ENCODE data around the gene ALDH1A2. TPM values are rescaled to one million over a fixed set of nuclear protein-coding genes. Genes with fewer than 3 reads are reported as not detected.
A peak's percentile ranks its signal among the peaks of the same experiment; 100 is the strongest.

ALDH1A2 gene
- polyA plus RNA-seq, 1 of the 3 experiments (the other 2 are of a cell fraction) = not detected

GRCh38 chr15:57949374-57949943, 116.1 kb downstream of the ALDH1A2 start:
- Histone ChIP-seq H4K20me1 (ENCODE audit: insufficient read depth) (no peaks in the 10 kb centered on the region), H2AFZ (ENCODE audit: low read depth) (no peak overlapping the region), H3K9ac (no peak overlapping the region), H3K36me3 (replicated peaks in 1 of 2; ENCODE audit: control insufficient read depth in 1 of 2, insufficient read depth in 2 of 2, low read length in 1 of 2) (no peaks in the 10 kb centered on the region), H3K79me2 (ENCODE audit: insufficient read depth) (no peaks in the 10 kb centered on the region), H3K9me2 (no peaks in the 10 kb centered on the region), H3K27ac (ENCODE audit: low read depth in 2 of 2, low read length in 1 of 2) (peak overlapping the region in 1 of 2 experiments; percentile 39; a peak in 1 of 4 replicates), H3K9me3 (no peaks in the 10 kb centered on the region), H3K27me3 (ENCODE audit: insufficient read depth) (0 out of 2 replicates have a peak, but pooled peaks cover 8% of the 10 kb centered on the region), H3F3A (replicated peaks; ENCODE audit: insufficient read depth) (no peaks in the 10 kb centered on the region), H3K4me2 (no peak overlapping the region), H3K4me1 (ENCODE audit: control insufficient read depth in 1 of 2, insufficient read depth in 2 of 2, low read depth in 1 of 2, low read length in 1 of 2) (peaks cover 0 to 21% of the 10 kb centered on the region in 2 experiments; a peak in 2 of 4 replicates), H3K4me3 (ENCODE audit: low read depth in 2 of 2, low read length in 1 of 2) (no peak overlapping the region)
- POLR2A ChIA-PET = interaction anchor here (1.1 kb wide), 1 partner anchor 395 kb away, joined by 3 read pairs; no protein-coding TSS in a partner anchor
- DNase-seq = no peak
- CTCF ChIA-PET = interaction anchor here (1.2 kb wide), 2 partner anchors 8 to 65 kb away, joined by 3 read pairs; no protein-coding TSS in a partner anchor
- WGBS (ENCODE audit: low lambda C conversion rate) = 48% methylated on average over 2 of the region's 3 CpGs
- TF ChIP-seq NRF1 (IDR thresholded peaks at IDR 0.05; ENCODE audit: low read depth, low read length) = no peak
- TF ChIP-seq RFX5 (IDR thresholded peaks at IDR 0.05; ENCODE audit: low read length) = no peak
- TF ChIP-seq FOSL2 (IDR thresholded peaks at IDR 0.05; ENCODE audit: borderline replicate concordance, low read depth) = no peak
- TF ChIP-seq EZH2phosphoT487 (IDR thresholded peaks at IDR 0.05; ENCODE audit: borderline replicate concordance, low read depth) = no peak
- no peak for TF ChIP-seq MAX (IDR thresholded peaks at IDR 0.05; ENCODE audit: low read depth)
- TF ChIP-seq, protein P1, sequence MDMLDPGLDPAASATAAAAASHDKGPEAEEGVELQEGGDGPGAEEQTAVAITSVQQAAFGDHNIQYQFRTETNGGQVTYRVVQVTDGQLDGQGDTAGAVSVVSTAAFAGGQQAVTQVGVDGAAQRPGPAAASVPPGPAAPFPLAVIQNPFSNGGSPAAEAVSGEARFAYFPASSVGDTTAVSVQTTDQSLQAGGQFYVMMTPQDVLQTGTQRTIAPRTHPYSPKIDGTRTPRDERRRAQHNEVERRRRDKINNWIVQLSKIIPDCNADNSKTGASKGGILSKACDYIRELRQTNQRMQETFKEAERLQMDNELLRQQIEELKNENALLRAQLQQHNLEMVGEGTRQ (IDR thresholded peaks at IDR 0.05; ENCODE audit: borderline replicate concordance, low read depth, low read length) = no peak
- no peak for TF ChIP-seq JUND (IDR thresholded peaks at IDR 0.05)
- no peak for TF ChIP-seq CTCF (IDR thresholded peaks at IDR 0.05)
- no peak for TF ChIP-seq MEF2A (IDR thresholded peaks at IDR 0.05; ENCODE audit: borderline replicate concordance, low read depth)
- no peak for TF ChIP-seq SMC3 (IDR thresholded peaks at IDR 0.05; ENCODE audit: low read depth, low read length)
- no peak for TF ChIP-seq ELF1 (IDR thresholded peaks at IDR 0.05)
- TF ChIP-seq, protein P2, sequence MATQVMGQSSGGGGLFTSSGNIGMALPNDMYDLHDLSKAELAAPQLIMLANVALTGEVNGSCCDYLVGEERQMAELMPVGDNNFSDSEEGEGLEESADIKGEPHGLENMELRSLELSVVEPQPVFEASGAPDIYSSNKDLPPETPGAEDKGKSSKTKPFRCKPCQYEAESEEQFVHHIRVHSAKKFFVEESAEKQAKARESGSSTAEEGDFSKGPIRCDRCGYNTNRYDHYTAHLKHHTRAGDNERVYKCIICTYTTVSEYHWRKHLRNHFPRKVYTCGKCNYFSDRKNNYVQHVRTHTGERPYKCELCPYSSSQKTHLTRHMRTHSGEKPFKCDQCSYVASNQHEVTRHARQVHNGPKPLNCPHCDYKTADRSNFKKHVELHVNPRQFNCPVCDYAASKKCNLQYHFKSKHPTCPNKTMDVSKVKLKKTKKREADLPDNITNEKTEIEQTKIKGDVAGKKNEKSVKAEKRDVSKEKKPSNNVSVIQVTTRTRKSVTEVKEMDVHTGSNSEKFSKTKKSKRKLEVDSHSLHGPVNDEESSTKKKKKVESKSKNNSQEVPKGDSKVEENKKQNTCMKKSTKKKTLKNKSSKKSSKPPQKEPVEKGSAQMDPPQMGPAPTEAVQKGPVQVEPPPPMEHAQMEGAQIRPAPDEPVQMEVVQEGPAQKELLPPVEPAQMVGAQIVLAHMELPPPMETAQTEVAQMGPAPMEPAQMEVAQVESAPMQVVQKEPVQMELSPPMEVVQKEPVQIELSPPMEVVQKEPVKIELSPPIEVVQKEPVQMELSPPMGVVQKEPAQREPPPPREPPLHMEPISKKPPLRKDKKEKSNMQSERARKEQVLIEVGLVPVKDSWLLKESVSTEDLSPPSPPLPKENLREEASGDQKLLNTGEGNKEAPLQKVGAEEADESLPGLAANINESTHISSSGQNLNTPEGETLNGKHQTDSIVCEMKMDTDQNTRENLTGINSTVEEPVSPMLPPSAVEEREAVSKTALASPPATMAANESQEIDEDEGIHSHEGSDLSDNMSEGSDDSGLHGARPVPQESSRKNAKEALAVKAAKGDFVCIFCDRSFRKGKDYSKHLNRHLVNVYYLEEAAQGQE (IDR thresholded peaks at IDR 0.05; ENCODE audit: low read depth, low read length) = no peak
- no peak for TF ChIP-seq FOXM1 (IDR thresholded peaks at IDR 0.05; ENCODE audit: low read depth)
- no peak for TF ChIP-seq TAF1 (IDR thresholded peaks at IDR 0.05; ENCODE audit: borderline replicate concordance, low read depth, low read length)
- TF ChIP-seq USF1 (IDR thresholded peaks at IDR 0.05; ENCODE audit: borderline replicate concordance, low read depth) = no peak
- TF ChIP-seq YY1 (IDR thresholded peaks at IDR 0.05; ENCODE audit: low read depth) = no peak
